WTC11 (cell line): Measurements from ENCODE around the gene TEX19. TPM values are rescaled to one million over a fixed set of nuclear protein-coding genes. Genes with fewer than 3 reads are reported as not detected.
A peak's percentile ranks its signal among the peaks of the same experiment; 100 is the strongest.
"Not testable (repeated sequence)": the region's sequence is repeated elsewhere in the genome, so short reads cannot be mapped to it uniquely, and the experiment has no call there.

Experiments used
- ATAC-seq: fragments of 200-7000 bp; cut with Tn5 transposase; 2 replicates; pipeline ENCODE4 v1.10.0; 2021; ENCODE audit warnings: mild to moderate bottlenecking, moderate library complexity
- CTCF ChIA-PET: fragments of 300-600 bp; sonication (Branson Sonifier 250); formaldehyde crosslinking; loops from one replicate; lab custom pipeline; 2021; ENCODE audit warnings: antibody characterized with exemption; lab: Charles Lee
- POLR2A ChIA-PET: fragments of 350-600 bp; sonication (Branson Sonifier 250); formaldehyde crosslinking; loops from one replicate; lab custom pipeline; 2021; ENCODE audit warnings: antibody characterized with exemption; lab: Charles Lee
- DNase-seq: peaks from one replicate; pipeline ENCODE4 v3.0.0; 2021; ENCODE audit warnings: low spot score
- H3K27ac Mint-ChIP-seq: 2 replicates; pipeline ENCODE4 v1.8.0; 2021; ENCODE audit warnings: mixed read lengths
- H3K27me3 Mint-ChIP-seq: 2 replicates; pipeline ENCODE4 v1.8.0; 2021; ENCODE audit warnings: low read depth, mild to moderate bottlenecking, moderate library complexity, mixed read lengths
- H3K36me3 Mint-ChIP-seq: 2 replicates; pipeline ENCODE4 v1.8.0; 2021; ENCODE audit warnings: mixed read lengths
- H3K4me1 Mint-ChIP-seq: 2 replicates; pipeline ENCODE4 v1.8.0; 2022; ENCODE audit warnings: mixed read lengths
- H3K4me3 Mint-ChIP-seq: 2 replicates; pipeline ENCODE4 v1.8.0; 2021; ENCODE audit warnings: mild to moderate bottlenecking, moderate library complexity, mixed read lengths
- H3K9me3 Mint-ChIP-seq: 2 replicates; pipeline ENCODE4 v1.8.0; 2021; ENCODE audit warnings: mixed read lengths
- FOXJ3 ChIP-seq: sonication (generic); formaldehyde crosslinking; IDR thresholded peaks from 2 replicates; pipeline ENCODE4 v1.9.0; 2021; ENCODE audit warnings: missing genetic modification reagents, mild to moderate bottlenecking, borderline replicate concordance
- MXD4 ChIP-seq: fragments of 250-450 bp; sonication (Bioruptor Pico); IDR thresholded peaks from 2 replicates; pipeline ENCODE4 v1.8.0; 2021; ENCODE audit warnings: mild to moderate bottlenecking, moderate library complexity, borderline replicate concordance
- MYBL2 ChIP-seq: sonication (generic); formaldehyde crosslinking; IDR thresholded peaks from 2 replicates; pipeline ENCODE4 v1.8.1; 2023; ENCODE audit warnings: mild to moderate bottlenecking, moderate library complexity, missing genetic modification reagents
- NR1H2 ChIP-seq: sonication (generic); formaldehyde crosslinking; IDR thresholded peaks from 2 replicates; pipeline ENCODE4 v1.9.0; 2021; ENCODE audit warnings: mild to moderate bottlenecking, moderate library complexity, missing genetic modification reagents
- ZNF121 ChIP-seq: sonication (generic); formaldehyde crosslinking; IDR thresholded peaks from 2 replicates; pipeline ENCODE4 v1.8.0; 2023; ENCODE audit warnings: missing genetic modification reagents
- total RNA-seq: library from RNA; stranded (reverse); gene quantifications from 3 replicates; pipeline ENCODE4 v1.2.3, GENCODE V29; 2021
- TF ChIP-seq, protein P1 (sequence below): sonication (generic); formaldehyde crosslinking; IDR thresholded peaks from 2 replicates; pipeline ENCODE4 v1.8.1; 2023; ENCODE audit warnings: mild to moderate bottlenecking, missing genetic modification reagents
- TF ChIP-seq, protein P2 (sequence below): sonication (generic); formaldehyde crosslinking; conservative IDR thresholded peaks from 2 replicates; pipeline ENCODE4 v1.8.1; 2023; ENCODE audit warnings: mild to moderate bottlenecking, low read depth, missing genetic modification reagents, moderate library complexity
- TF ChIP-seq, protein P3 (sequence below): fragments of 250-450 bp; sonication (Bioruptor Pico); IDR thresholded peaks from 2 replicates; pipeline ENCODE4 v1.9.0; 2021; ENCODE audit warnings: moderate library complexity, mild to moderate bottlenecking, inconsistent platforms, borderline replicate concordance

The TEX19 gene
- total RNA-seq, 1 experiment from 2014 or later, result 1.4 TPM

DNA sequence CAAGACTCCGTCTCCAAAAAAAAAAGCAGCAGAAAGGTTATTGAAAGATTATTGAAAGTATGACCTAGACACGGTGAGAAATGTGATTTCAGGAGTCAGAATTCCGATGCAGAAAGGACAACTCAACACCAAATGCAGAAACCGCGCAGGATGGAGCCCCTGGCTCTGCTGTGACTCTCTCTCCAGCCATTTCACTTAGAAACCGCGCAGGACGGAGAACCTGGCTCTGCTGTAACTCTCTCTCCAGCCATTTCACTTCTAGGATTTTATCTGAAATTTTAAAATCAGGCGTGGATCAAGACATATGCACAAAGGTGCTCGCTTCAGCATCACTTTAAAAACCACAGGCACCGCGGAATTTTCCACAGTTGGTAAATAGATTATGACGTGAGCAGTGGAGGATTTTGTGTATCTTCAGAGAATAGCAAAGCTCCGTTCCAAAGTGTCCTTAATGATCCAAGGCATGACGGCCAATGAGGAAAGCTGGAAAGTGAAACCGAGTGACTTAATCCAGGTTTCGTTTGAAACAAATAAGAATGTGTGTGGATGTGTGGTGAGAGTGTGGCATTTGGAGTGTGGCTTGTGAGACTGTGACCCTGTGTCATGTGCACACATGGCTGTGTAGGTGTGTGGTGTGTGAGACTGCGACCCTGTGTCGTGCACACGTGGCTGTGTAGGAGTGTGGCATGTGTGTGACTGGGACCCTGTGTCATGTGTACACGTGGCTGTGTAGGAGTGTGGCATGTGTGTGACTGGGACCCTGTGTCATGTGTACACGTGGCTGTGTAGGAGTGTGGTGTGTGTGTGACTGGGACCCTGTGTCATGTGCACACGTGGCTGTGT is 22.0 kb downstream of the TEX19 start:
- no peak for DNase-seq
- H3K36me3 Mint-ChIP-seq, result no peaks in the 10 kb centered on the region
- H3K27ac Mint-ChIP-seq, result no peak overlapping the region
- H3K4me1 Mint-ChIP-seq, result peaks cover 3% of the 10 kb centered on the region
- ChIA-PET CTCF (interaction anchor here (0.7 to 1.0 kb wide), 2 partner anchors 29 to 317 kb away, joined by 3 to 4 read pairs; partner anchors contain the start of gene RAB40B), POLR2A (no interaction called here)
- ATAC-seq, result no peak
- TF ChIP-seq FOXJ3 (no peak), NR1H2 (CRISPR knock-in tag) (no peak)
- TF ChIP-seq, protein P1, sequence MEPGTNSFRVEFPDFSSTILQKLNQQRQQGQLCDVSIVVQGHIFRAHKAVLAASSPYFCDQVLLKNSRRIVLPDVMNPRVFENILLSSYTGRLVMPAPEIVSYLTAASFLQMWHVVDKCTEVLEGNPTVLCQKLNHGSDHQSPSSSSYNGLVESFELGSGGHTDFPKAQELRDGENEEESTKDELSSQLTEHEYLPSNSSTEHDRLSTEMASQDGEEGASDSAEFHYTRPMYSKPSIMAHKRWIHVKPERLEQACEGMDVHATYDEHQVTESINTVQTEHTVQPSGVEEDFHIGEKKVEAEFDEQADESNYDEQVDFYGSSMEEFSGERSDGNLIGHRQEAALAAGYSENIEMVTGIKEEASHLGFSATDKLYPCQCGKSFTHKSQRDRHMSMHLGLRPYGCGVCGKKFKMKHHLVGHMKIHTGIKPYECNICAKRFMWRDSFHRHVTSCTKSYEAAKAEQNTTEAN (CRISPR knock-in tag), result no peak
- TF ChIP-seq, protein P2, sequence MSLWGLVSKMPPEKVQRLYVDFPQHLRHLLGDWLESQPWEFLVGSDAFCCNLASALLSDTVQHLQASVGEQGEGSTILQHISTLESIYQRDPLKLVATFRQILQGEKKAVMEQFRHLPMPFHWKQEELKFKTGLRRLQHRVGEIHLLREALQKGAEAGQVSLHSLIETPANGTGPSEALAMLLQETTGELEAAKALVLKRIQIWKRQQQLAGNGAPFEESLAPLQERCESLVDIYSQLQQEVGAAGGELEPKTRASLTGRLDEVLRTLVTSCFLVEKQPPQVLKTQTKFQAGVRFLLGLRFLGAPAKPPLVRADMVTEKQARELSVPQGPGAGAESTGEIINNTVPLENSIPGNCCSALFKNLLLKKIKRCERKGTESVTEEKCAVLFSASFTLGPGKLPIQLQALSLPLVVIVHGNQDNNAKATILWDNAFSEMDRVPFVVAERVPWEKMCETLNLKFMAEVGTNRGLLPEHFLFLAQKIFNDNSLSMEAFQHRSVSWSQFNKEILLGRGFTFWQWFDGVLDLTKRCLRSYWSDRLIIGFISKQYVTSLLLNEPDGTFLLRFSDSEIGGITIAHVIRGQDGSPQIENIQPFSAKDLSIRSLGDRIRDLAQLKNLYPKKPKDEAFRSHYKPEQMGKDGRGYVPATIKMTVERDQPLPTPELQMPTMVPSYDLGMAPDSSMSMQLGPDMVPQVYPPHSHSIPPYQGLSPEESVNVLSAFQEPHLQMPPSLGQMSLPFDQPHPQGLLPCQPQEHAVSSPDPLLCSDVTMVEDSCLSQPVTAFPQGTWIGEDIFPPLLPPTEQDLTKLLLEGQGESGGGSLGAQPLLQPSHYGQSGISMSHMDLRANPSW (CRISPR knock-in tag), result no peak
- peaks cover 9% of the 10 kb centered on the region for H3K27me3 Mint-ChIP-seq
- no peak overlapping the region for H3K4me3 Mint-ChIP-seq
- H3K9me3 Mint-ChIP-seq, result no peaks in the 10 kb centered on the region

DNA sequence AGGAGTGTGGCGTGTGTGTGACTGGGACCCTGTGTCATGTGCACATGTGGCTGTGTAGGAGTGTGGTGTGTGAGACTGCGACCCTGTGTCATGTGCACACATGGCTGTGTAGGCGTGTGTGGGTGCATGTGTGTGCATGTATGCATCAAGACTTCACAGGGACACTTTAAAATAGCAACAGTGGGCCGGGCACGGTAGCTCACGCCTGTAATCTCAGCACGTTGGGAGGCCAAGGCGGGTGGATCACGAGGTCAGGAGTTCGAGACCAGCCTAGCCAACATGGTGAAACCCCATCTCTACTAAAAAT is 22.6 kb downstream of the TEX19 start:
- CTCF ChIA-PET, result interaction anchor here (0.7 kb wide), 1 partner anchor 317 kb away, joined by 4 read pairs; the partner anchor contains the start of gene RAB40B
- ATAC-seq, POLR2A ChIA-PET: not testable (repeated sequence)

DNA sequence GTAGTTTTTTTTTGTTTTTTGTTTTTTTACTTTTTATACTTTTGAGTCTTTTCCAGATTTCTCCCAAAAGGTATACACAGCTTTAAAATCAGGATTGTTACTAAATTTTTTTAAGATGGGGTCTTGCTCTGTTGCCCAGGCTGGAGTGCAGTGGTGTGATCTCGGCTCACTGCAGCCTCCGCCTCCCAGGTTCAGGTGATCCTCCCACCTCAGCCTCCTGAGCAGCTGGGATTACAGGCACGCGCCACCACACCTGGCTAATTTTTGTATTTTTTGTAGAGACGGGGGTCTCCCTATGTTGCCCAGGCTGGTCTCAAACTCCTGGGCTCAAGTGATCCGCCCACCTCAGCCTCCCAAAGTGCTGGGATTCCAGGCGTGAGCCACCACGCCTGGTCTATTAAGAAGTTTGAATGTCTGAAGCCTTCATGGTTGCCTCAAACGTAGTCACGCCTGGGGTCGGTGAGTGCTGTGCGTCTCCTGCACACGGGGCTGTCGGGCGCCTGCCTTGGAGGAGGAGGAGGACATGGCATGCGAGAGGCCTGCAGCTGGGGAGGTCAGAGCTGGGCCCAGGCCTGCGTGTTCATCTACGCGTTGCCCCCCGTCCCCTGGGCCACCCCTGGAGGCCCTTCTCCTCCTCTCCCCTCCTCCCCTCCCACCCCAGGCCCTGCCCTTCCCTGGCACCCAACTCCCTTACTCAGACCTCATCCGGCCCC is 23.3 kb downstream of the TEX19 start:
- POLR2A ChIA-PET, result not testable (repeated sequence)

More for the DNA sequence above, 22.6 kb downstream of the TEX19 start:
- not testable (repeated sequence) for H3K27ac Mint-ChIP-seq, H3K4me1 Mint-ChIP-seq, H3K27me3 Mint-ChIP-seq, H3K36me3 Mint-ChIP-seq, DNase-seq, H3K9me3 Mint-ChIP-seq, H3K4me3 Mint-ChIP-seq

DNA sequence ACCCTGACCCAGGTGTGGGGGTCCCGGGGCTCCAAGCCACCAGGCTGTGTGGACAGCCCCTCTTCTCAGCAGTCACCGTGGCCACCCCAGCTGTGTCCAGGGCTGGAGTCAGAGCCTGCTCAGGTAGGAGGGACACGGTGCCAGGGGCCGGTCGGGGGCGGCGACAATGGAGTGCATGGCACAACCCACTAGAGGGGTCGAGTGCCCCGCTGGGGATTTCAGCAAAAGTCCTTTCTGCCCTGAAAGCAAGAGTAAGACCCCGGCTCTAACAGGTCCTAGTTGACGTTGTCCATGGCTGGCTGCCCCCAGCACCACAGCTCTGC is 23.8 kb downstream of the TEX19 start:
- DNase-seq (no peak), ATAC-seq (no peak)
- Mint-ChIP-seq H3K4me3 (no peak overlapping the region), H3K36me3 (no peaks in the 10 kb centered on the region), H3K27ac (no peak overlapping the region), H3K27me3 (peaks cover 5% of the 10 kb centered on the region), H3K4me1 (peaks cover 3% of the 10 kb centered on the region), H3K9me3 (no peaks in the 10 kb centered on the region)
- ChIA-PET CTCF (interaction anchor here (1.8 kb wide), 1 partner anchor 42 kb away, joined by 4 read pairs; no protein-coding TSS in a partner anchor), POLR2A (no interaction called here)
- TF ChIP-seq, protein P3, sequence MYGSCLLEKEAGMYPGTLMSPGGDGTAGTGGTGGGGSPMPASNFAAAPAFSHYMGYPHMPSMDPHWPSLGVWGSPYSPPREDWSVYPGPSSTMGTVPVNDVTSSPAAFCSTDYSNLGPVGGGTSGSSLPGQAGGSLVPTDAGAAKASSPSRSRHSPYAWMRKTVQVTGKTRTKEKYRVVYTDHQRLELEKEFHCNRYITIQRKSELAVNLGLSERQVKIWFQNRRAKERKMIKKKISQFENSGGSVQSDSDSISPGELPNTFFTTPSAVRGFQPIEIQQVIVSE (CRISPR knock-in tag), result no peak
- TF ChIP-seq MYBL2 (CRISPR knock-in tag) (no peak), MXD4 (CRISPR knock-in tag) (no peak)
- TF ChIP-seq, protein P2 (CRISPR knock-in tag), result no peak

More for the DNA sequence above, 23.3 kb downstream of the TEX19 start:
- H3K27ac Mint-ChIP-seq, CTCF ChIA-PET, H3K9me3 Mint-ChIP-seq, H3K4me1 Mint-ChIP-seq, H3K27me3 Mint-ChIP-seq, H3K4me3 Mint-ChIP-seq: not testable (repeated sequence)
- 0 out of 2 replicates have a peak, but pooled peaks have one; percentile 62 for TF ChIP-seq ZNF121
- TF ChIP-seq, all 79 proteins: peak for 1; not testable (repeated sequence) for 78
- ATAC-seq, DNase-seq, H3K36me3 Mint-ChIP-seq: not testable (repeated sequence)
